Dermis microvascular lymphatic vessel endothelial cell (primary cell): ENCODE measurements around the gene PITX2. TPM values are rescaled to one million over a fixed set of nuclear protein-coding genes. Genes with fewer than 3 reads are reported as not detected.

Experiments used
- DNase-seq, 2 donors: peaks; one replicate each; pipeline versions ENCODE4 v3.0.0 to v3.0.0-alpha.2; 2010; ENCODE audit warnings: low read depth in 2 of 2
- total RNA-seq: library from RNA; depleted of rRNA; stranded (reverse); fragments of >200 nt; gene quantifications from 2 replicates; pipeline ENCODE4 v1.2.1, GENCODE V29; 2014

The PITX2 gene
- total RNA-seq, 1 donor from 2014 or later: not detected

DNA sequence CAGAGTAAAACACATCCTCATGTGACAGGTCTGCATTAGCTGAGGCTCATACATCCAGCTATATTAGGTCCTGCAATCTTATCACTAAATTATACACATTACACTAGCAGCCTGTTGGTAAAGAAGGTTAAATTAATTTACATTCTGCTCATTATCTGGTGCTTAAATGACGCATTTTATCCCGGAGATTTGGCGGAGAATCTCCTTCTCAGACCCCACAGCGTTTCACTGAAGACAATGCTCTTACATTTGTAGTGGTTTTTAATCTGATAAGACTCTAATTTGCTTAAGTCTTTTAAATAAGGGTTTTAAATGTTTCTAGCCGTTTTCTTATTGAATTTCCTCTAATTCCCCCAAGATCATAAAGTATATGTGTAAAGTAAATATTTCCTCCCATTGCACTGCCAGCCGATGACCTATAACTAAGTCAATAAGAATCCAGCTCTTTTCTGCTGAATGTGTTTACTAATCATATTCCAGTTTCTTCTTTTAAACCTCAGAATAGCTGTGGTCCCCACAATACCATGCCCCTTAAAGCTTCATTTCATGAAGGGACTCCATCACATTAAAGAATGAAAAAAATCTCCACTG is 2.1 kb upstream of the PITX2 start:
- no peak for DNase-seq

DNA sequence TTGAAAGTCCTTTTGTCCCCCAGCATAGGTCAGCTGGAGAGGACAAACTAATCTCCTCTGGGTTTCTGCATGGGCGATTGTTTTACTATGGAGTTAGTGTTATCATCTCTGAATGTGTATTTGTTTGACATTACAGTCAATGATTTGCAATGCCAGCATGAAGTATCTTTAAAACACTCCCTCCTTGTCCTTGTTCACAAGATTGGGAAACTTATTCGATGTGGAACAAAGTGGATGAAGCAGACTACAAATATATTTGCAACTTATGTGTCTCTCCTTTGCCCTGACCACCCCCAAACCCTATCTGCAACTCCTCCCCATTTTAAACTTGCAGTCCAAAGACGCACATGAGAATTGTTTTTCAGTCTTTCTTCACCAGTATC is 1.5 kb upstream of the PITX2 start:
- DNase-seq: no peak

GRCh38 chr4:110623718-110624397 is 981 bp upstream of the PITX2 start:
- no peak for DNase-seq

- peak in 1 of 2 donors; percentile 11 for DNase-seq
Observed at GRCh38 chr4:110621839-110622751, 782 bp downstream of the PITX2 start.

GRCh38 chr4:110621328-110621812 is 1.5 kb downstream of the PITX2 start:
- no peak for DNase-seq

- DNase-seq: peak in 1 of 2 donors; percentile 42
Observed at GRCh38 chr4:110620691-110621327, 2.1 kb downstream of the PITX2 start.

DNA sequence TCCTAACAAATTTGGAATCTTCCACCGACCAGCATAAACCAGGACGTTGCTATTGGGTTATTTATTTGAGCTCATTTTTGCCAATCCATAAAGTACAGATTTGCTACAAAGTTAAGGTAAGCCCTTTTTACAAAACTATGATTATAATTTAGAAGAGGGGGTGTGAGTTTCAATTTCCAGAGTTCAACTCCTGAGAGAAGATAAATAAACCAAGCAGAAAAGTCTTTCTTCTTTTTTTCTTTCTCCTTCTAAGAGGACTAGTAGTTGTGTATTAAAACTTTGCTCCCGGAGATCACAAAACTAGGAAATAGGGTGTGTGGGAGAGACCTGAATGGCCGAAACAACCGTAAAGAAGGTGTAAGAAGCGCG is 2.6 kb downstream of the PITX2 start:
- no peak for DNase-seq

DNA sequence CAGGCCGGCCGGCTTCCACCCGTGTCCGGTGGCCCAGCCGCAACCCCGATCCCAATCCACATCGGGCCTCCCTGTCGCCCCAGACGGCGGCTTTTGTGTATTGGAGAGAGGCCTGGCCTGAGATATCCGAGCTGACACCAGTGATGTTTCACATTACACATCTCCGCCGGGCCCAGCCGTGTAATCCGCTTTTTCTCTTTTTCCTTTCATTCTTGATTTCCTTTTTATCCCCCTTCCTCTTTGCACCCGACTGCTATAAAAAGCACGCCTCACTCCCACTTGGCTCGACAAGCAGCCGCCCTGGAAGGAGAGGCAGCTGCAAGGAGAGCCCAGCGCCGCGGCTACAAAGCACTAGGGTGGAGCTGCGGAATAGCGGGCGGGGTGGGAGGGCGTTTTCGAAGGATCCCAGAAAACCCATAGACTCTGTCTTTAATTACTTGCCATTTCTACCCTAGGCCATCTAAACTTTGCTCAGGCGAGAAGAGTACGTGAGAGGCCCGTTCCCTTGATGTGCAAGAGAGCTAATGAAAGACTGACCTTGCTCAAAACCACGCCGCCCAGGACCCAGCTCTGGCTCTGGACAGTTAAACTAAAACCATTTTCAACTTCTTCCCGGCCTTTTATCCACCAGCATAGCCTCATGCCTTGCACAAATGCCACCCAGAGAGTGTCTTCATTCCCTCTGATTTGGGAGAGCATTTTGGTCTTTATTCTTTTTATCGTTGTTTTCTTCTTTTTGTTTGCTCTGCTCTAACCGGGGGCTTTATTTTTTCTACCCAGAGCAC is 3.2 kb downstream of the PITX2 start:
- DNase-seq: no peak

- no peak for DNase-seq
Observed at GRCh38 chr4:110618581-110619462, 4.1 kb downstream of the PITX2 start.

DNA sequence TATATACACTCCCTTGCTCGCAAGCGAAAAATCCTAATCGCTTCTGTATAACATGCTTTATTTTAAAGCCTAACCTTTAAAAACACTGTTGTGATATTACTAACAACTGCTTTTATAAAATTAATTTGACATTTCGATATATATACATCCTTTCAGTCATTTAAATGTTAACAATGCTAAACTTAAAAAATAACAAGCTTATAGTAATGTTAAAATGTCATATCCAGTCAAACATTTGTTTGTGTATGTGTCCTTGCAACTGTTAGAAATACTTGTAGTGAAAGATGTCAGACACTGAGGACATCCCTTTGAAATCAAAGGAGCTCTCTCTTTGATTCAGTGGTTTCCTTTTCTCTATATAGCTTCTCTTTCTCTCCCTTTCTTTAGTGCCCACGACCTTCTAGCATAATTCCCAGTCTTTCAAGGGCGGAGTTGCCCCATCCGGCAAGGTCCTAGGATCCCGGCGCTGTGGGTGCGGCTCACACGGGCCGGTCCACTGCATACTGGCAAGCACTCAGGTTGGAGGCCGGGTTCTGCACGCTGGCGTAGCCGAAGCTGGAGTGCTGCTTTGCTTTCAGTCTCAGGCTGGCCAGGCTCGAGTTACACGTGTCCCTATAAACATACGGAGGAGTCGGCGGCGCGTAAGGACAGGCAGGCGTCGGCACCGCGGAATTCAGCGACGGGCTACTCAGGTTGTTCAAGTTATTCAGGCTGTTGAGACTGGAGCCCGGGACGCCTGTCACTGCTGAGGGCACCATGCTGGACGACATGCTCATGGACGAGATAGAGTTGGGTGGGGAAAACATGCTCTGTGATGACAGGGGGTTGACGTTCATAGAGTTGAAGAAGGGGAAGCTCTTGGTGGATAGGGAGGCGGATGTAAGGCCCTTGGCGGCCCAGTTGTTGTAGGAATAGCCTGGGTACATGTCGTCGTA is 5.0 kb downstream of the PITX2 start:
- no peak for DNase-seq

- no peak for DNase-seq
Observed at GRCh38 chr4:110617075-110617640, 5.7 kb downstream of the PITX2 start.

DNA sequence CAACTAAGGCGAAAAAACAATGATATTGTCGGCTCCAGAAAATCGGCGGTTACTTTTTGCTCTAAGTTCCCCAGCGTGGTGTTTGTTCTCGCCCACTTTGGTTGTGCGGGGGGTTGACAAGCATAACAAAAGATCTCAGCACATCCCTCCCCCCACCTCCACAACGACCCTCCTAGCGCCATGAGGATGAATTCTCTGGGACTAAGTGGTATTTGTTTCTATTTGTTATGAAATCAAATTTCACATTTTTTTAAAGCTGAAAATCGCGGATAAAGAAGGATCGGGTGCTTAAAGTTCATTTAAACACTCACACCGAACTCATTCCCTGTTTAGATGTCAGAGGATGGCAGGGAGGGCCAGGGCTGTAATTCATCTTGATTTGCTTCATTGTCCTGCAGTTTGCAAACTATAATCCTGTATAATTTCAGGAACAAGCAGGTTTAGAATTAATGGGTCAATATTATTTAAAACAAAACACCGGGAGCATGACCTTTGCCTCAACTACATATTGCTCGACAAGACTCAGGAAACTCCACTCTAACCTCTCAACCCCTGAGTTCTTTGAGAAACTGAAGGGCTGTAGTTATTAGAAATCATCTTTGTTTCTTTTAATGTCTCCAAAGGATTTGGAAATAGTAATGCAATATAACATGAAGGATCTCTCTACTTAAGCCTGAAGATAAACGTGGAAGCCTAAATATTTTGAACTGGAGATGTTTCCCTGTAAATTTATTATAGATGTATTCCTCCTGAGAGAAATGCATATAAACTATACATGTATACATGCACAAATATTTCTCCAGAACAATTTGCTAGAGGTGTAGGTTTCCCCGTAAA is 6.4 kb downstream of the PITX2 start:
- no peak for DNase-seq

DNA sequence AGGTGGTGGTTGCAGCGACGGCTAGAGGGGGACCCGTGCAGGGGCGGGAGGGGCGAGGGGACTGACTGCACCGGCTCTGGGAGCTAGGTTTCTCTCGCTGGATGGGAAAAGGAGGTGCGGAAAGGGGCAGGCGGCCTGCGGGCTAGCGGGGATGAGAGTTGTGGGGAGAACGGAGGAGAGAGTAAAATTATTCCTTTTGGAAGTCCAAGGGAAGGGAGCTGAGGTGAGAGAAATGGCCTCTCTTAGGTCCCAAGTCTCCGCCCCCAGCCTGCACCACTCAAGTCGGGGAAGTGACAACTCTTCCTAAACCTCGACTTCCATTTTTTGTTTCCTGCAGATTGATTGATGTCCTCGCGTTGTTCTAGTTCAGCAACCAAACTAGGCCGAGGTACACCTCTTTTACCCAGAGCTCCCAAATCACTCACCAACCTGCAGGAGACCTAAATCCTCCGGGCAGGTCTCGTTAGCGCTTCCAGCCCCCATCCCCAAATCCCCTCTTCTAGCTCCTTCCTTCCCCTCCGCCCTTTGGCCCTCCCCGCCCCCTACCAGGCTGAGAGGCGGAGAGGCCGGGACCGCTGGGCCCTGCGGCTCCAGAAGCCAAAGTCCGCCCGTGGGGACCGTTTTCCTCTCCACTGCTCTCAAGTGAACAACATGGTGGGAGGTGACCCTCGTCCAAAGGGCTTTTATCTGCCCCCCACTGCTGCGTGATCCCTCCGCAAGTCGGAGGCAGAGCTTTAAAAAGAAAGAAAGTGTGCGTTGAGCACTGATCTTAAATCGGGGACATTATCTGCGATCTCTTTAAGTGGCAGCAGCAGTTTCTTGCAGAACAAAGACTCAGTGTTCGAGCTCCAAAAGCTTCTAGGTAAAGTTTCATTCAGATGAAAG is 7.3 kb downstream of the PITX2 start:
- DNase-seq: no peak

- DNase-seq: no peak
Observed at GRCh38 chr4:110614976-110615352, 7.9 kb downstream of the PITX2 start.

DNA sequence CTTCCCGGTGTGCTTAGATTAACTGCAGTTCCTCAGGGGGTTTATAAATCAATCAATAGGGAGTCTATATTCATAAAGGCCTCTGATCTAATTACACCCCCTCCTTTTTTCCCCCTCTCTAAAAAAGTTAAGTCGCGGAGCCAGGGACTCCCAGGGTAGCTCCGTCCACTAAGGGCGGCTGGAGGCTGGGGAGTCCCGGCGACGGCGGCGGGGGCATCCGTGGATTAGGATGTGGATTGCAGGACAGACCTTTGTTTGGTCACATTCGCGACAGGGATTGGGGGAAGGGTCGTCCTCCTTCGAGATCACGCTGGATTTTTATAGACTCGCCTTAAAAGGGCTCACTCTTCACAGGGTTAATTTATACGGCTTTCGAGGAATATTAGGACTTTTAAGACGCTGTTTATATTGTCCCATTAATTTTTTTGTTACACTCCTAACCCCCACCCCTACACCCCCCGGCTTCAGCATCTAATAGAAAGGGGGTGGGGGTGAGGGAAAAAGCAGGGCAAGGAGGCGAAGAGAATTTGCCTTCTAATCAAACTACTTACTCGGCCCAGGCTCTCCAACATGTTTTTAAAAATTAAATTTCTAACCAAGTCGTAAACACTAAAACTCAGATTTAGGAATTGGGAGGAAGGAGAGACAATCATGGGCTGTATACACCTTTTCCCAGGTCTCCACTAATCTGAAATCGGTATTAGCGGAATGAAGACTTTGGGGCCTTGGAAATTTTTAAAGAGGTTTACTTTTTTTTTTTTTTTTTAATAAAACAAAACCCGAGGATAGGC is 8.5 kb downstream of the PITX2 start:
- DNase-seq: no peak

DNA sequence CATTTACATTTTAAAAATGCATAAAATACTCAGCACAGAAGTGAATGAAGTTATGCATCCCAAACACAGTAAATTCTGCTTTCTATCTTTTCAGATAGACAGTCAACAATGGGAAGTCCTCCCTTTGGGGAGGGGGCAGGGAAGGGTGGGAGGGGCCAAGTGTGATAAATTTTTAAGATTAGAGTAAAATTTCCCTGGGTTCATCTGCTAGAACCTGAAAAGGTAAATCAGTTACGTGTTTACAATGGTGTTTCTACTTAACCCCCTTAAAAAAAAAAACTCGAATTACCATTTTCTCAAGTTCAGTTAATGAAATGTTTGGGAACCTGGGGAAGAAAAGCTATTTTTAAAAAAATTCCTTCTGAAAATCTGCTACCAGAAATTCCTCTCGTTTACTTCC is 9.1 kb downstream of the PITX2 start:
- DNase-seq: no peak
